Measurements from ENCODE around the gene PTPRN2.

- TF ChIP-seq CTCF (IDR thresholded peaks at IDR 0.05; ENCODE audit: low read depth, low read length), result no peak
- TF ChIP-seq POLR2A (IDR thresholded peaks at IDR 0.05; ENCODE audit: extremely low read depth, insufficient read length), result no peak
Measured at GRCh38 chr7:158415316-158415715, 172.3 kb downstream of the PTPRN2 start.
